Activated T-cell treated with anti-CD3 and anti-CD28 coated beads, Interleukin-2, amount 50 U/mL, for 24 hours (primary cell): ENCODE measurements around the gene NR2F1.

Experiments
- DNase-seq: peaks from one replicate; pipeline ENCODE4 v3.0.0-alpha.2; 2020
- H3K27ac Mint-ChIP-seq: 2 replicates; pipeline ENCODE4 v1.8.0; 2020; ENCODE audit warnings: mild to moderate bottlenecking, mixed read lengths
- H3K27me3 Mint-ChIP-seq: 2 replicates; pipeline ENCODE4 v1.8.0; 2020; ENCODE audit warnings: mixed read lengths
- H3K36me3 Mint-ChIP-seq: 2 replicates; pipeline ENCODE4 v1.8.0; 2020; ENCODE audit warnings: low read depth, mixed read lengths
- H3K4me1 Mint-ChIP-seq: 2 replicates; pipeline ENCODE4 v1.8.0; 2020; ENCODE audit warnings: low read depth, mixed read lengths
- H3K4me3 Mint-ChIP-seq: 2 replicates; pipeline ENCODE4 v1.8.0; 2020; ENCODE audit warnings: mild to moderate bottlenecking, moderate library complexity, mixed read lengths
- H3K9me3 Mint-ChIP-seq: 2 replicates; pipeline ENCODE4 v1.8.0; 2020; ENCODE audit warnings: mixed read lengths

Gene NR2F1

DNA sequence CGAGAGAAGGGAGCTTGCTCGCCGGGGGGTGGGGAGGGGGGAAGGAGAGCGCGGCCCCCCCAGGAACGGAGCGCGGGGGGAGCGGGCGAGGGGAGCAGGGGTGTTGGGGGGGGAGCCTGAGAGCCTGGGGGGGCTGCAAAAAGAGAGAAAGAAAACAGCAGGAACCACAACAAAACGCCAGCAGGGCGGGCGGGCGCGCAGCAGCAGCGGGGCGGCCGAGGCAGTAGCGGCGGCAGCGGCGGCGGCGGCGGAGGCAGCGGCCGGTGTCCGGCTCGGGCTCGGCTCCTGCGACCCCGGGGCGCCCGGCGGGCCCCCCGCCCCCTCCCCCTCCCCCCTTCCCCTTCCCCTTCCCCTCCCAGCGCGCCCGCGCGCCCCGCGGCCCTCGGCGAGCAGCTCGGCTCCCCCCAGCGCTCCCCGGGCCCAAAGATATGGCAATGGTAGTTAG is 1.6 kb downstream of the NR2F1 start:
- DNase-seq = no peak
- Mint-ChIP-seq H3K4me3 (peak overlapping the region; percentile 51), H3K36me3 (peaks cover 3% of the 10 kb centered on the region), H3K9me3 (peaks cover 4% of the 10 kb centered on the region), H3K4me1 (peaks cover 38% of the 10 kb centered on the region), H3K27ac (no peak overlapping the region), H3K27me3 (peaks cover 56% of the 10 kb centered on the region)

DNA sequence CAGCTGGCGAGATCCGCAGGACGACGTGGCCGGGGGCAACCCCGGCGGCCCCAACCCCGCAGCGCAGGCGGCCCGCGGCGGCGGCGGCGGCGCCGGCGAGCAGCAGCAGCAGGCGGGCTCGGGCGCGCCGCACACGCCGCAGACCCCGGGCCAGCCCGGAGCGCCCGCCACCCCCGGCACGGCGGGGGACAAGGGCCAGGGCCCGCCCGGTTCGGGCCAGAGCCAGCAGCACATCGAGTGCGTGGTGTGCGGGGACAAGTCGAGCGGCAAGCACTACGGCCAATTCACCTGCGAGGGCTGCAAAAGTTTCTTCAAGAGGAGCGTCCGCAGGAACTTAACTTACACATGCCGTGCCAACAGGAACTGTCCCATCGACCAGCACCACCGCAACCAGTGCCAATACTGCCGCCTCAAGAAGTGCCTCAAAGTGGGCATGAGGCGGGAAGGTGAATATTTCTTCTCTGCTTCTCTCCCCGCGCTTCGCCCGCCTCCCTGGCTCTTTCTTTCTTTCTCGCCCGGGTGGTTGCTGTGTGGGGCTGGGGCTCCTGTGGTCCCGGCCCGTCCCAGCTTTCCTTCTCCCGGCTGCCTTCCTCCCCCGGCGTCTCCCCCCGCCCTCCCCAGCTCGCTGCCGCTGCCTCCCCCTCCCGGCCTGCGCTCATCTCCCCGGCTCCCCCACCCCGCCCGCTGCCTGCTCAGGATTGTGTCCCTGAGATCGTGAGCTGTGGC is 2.2 kb downstream of the NR2F1 start:
- peak; percentile 49 for DNase-seq

GRCh38 chr5:93585767-93586385 is 2.9 kb downstream of the NR2F1 start:
- H3K27me3 Mint-ChIP-seq = peaks cover 57% of the 10 kb centered on the region
- H3K27ac Mint-ChIP-seq = no peak overlapping the region
- H3K9me3 Mint-ChIP-seq = peaks cover 4% of the 10 kb centered on the region
- H3K4me1 Mint-ChIP-seq = peaks cover 27% of the 10 kb centered on the region
- peak overlapping the region; percentile 59 for H3K4me3 Mint-ChIP-seq
- H3K36me3 Mint-ChIP-seq = peaks cover 3% of the 10 kb centered on the region
- no peak for DNase-seq

More for the DNA sequence above, 2.2 kb downstream of the NR2F1 start:
- H3K36me3 Mint-ChIP-seq = peaks cover 3% of the 10 kb centered on the region
- peaks cover 57% of the 10 kb centered on the region for H3K27me3 Mint-ChIP-seq
- H3K4me1 Mint-ChIP-seq = peaks cover 33% of the 10 kb centered on the region
- H3K4me3 Mint-ChIP-seq = peak overlapping the region; percentile 59
- H3K27ac Mint-ChIP-seq = no peak overlapping the region
- peaks cover 4% of the 10 kb centered on the region for H3K9me3 Mint-ChIP-seq

GRCh38 chr5:93586736-93587596 is 3.9 kb downstream of the NR2F1 start:
- Mint-ChIP-seq H3K4me3 (no peak overlapping the region), H3K9me3 (peaks cover 4% of the 10 kb centered on the region), H3K27ac (peak overlapping the region; percentile 64), H3K4me1 (peaks cover 25% of the 10 kb centered on the region), H3K36me3 (peaks cover 3% of the 10 kb centered on the region), H3K27me3 (peaks cover 67% of the 10 kb centered on the region)
- no peak for DNase-seq

- Mint-ChIP-seq H3K36me3 (peaks cover 3% of the 10 kb centered on the region), H3K27ac (peak overlapping the region; percentile 64), H3K9me3 (peaks cover 4% of the 10 kb centered on the region), H3K4me3 (peak overlapping the region; percentile 39), H3K4me1 (peaks cover 25% of the 10 kb centered on the region), H3K27me3 (peaks cover 68% of the 10 kb centered on the region)
- no peak for DNase-seq
Observed at GRCh38 chr5:93587597-93588351, 4.8 kb downstream of the NR2F1 start.

- Mint-ChIP-seq H3K36me3 (peaks cover 3% of the 10 kb centered on the region), H3K9me3 (peaks cover 4% of the 10 kb centered on the region), H3K27me3 (peaks cover 68% of the 10 kb centered on the region), H3K27ac (peak overlapping the region; percentile 81), H3K4me1 (peaks cover 24% of the 10 kb centered on the region), H3K4me3 (no peak overlapping the region)
- no peak for DNase-seq
Observed at GRCh38 chr5:93588352-93589151, 5.5 kb downstream of the NR2F1 start.

DNA sequence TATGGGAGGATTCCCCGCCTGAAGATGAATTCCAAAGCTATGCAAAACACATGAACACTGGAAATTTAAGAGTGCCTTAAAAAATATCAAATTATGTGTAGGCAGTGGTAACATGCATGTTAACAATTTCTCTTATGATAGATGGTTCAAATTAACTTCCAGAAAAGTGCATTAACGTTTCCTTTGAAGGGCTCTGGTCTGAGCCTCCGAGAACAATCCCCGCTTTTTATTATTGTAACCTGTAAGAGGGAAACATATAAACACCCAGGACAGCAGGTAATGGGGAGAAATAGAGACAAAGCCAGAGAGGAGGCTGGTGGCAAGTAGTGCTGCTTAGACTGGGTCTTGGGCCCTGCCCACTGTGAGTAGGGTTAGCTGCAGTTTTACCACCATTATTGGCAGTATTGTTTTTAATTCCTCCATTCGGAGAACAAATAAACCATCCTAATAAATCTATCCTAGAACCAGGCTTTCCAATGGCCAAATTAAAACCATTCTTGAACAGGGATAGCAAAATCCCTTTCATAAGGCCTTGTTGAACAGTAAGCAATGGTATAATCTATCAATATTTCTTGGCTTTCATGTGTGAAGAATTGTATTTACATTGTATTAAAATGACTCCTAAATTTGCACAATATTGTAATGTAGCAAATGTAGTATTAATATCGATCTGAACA is 6.3 kb downstream of the NR2F1 start:
- Mint-ChIP-seq H3K27me3 (peaks cover 68% of the 10 kb centered on the region), H3K4me1 (peaks cover 24% of the 10 kb centered on the region), H3K9me3 (peaks cover 7% of the 10 kb centered on the region), H3K27ac (peak overlapping the region; percentile 81), H3K36me3 (peaks cover 3% of the 10 kb centered on the region), H3K4me3 (no peak overlapping the region)
- DNase-seq = no peak

GRCh38 chr5:93589829-93590215 is 6.8 kb downstream of the NR2F1 start:
- H3K36me3 Mint-ChIP-seq = peaks cover 3% of the 10 kb centered on the region
- H3K4me1 Mint-ChIP-seq = peaks cover 24% of the 10 kb centered on the region
- peaks cover 7% of the 10 kb centered on the region for H3K9me3 Mint-ChIP-seq
- no peak for DNase-seq
- no peak overlapping the region for H3K4me3 Mint-ChIP-seq
- peaks cover 68% of the 10 kb centered on the region for H3K27me3 Mint-ChIP-seq
- H3K27ac Mint-ChIP-seq = no peak overlapping the region

GRCh38 chr5:93590493-93590892 is 7.5 kb downstream of the NR2F1 start:
- Mint-ChIP-seq H3K9me3 (peaks cover 10% of the 10 kb centered on the region), H3K27ac (no peak overlapping the region), H3K36me3 (peaks cover 3% of the 10 kb centered on the region), H3K4me1 (peaks cover 26% of the 10 kb centered on the region), H3K4me3 (no peak overlapping the region), H3K27me3 (peaks cover 64% of the 10 kb centered on the region)
- DNase-seq = no peak

GRCh38 chr5:93591323-93591945 is 8.4 kb downstream of the NR2F1 start:
- peaks cover 3% of the 10 kb centered on the region for H3K36me3 Mint-ChIP-seq
- peaks cover 55% of the 10 kb centered on the region for H3K27me3 Mint-ChIP-seq
- peaks cover 10% of the 10 kb centered on the region for H3K9me3 Mint-ChIP-seq
- no peak overlapping the region for H3K27ac Mint-ChIP-seq
- no peak for DNase-seq
- no peak overlapping the region for H3K4me3 Mint-ChIP-seq
- H3K4me1 Mint-ChIP-seq = peaks cover 31% of the 10 kb centered on the region

DNA sequence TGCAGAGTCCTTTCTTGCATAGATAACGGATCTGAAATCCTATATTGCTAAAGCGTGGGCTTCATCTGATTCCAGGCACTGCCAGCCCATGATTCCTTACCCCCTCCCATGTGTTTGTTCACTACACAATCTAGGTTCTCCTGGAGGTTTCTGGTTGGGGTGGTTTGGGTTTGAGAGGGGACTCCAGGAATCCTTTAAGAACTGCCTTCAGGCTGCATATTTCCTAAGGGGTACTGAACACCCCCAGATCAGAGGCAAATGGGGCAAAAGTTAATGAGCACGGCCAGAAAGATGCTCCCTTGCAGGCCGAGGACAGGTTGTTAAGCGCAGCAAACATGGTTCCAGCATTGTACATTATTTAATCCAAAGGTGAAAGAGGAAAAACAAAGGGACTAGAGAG is 9.9 kb downstream of the NR2F1 start:
- H3K27me3 Mint-ChIP-seq = peaks cover 40% of the 10 kb centered on the region
- peaks cover 26% of the 10 kb centered on the region for H3K4me1 Mint-ChIP-seq
- H3K4me3 Mint-ChIP-seq = no peak overlapping the region
- peaks cover 6% of the 10 kb centered on the region for H3K9me3 Mint-ChIP-seq
- no peaks in the 10 kb centered on the region for H3K36me3 Mint-ChIP-seq
- DNase-seq = no peak
- H3K27ac Mint-ChIP-seq = no peak overlapping the region

DNA sequence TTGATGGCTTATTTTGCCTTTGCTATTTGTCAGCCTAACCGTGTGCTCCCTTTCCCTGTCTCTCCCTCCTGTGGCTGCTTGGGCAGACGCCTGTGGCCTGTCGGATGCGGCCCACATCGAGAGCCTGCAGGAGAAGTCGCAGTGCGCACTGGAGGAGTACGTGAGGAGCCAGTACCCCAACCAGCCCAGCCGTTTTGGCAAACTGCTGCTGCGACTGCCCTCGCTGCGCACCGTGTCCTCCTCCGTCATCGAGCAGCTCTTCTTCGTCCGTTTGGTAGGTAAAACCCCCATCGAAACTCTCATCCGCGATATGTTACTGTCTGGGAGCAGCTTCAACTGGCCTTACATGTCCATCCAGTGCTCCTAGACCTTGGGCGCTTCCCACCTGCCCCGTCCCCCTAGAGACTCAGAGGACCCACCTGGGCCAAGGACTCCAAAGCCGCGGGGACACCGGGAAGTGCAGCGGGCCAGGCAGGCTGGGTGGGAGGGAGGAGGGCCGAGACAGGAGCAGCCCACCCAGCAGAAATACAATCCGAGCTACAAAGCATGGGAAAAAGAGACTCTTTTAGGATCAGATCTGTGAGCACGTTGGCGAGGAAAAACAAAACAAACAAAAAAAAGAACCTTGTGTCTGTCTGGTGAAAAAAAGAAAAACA is 10.6 kb downstream of the NR2F1 start:
- no peak overlapping the region for H3K4me3 Mint-ChIP-seq
- no peaks in the 10 kb centered on the region for H3K36me3 Mint-ChIP-seq
- H3K27me3 Mint-ChIP-seq = peaks cover 35% of the 10 kb centered on the region

More for the DNA sequence above, 10.6 kb downstream of the NR2F1 start:
- H3K9me3 Mint-ChIP-seq = peaks cover 6% of the 10 kb centered on the region
- peaks cover 21% of the 10 kb centered on the region for H3K4me1 Mint-ChIP-seq
- H3K27ac Mint-ChIP-seq = no peak overlapping the region
- no peak for DNase-seq
